GM18517 (cell line): Measurements from ENCODE around the gene NOTCH2NLA.
A peak's percentile ranks its signal among the peaks of the same experiment; 100 is the strongest.
"Not testable (repeated sequence)": the region's sequence is repeated elsewhere in the genome, so short reads cannot be mapped to it uniquely, and the experiment has no call there.

Source experiments
- ATAC-seq: cut with Tn5 transposase; IDR thresholded peaks from one replicate; pipeline ENCODE4 v1.9.1; 2021; ENCODE audit warnings: mild to moderate bottlenecking, moderate library complexity; ENCODE audit not compliant: unreplicated experiment

The NOTCH2NLA gene

DNA sequence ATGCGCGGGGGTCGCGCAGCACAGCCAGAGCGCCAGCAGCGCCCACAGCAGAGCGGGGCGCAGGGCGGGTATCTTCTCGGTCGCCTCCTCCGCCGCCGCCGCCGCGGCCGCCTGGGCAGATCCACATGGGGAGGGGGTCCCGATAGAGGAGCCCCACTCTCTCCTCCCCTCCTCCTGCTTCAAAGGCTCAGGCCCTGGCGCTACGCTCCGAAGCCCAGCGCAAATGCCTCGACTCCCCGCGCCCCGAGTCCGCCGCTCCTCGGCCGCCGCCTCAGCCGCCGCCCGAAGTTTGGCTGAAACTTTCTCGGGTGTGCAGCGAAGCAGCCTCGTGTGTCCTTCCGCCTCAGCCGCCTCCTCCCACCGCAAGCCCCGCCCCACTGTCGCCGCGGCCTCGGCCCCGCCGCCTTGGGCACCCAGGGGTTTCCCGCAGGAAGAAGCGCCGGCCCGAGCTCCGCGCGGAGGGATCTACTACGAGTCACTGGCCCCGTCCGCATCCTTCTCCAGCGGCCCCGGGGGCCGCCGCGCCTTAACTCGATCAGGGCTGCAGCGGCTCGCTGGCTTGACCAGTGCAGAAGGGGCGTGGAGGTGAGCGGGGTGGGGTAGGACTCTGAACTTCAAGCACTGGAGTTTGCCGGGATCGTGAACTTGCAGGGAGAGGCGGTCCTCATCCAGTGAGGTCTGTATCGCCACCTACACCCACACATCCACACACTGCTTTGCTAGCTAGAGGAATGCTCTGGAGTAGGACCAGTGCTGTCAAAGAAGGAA, at the start of gene NOTCH2NLA:
TSS of gene NOTCH2NLA (minus strand) at position 312 of the 768 bp plus-strand sequence. CDS start 39,684 bp downstream, outside the sequence.
- not testable (repeated sequence) for ATAC-seq

- ATAC-seq = peak; percentile 79
Observed at GRCh38 chr1:146278346-146278745, 49.5 kb upstream of the NOTCH2NLA start.

- not testable (repeated sequence) for ATAC-seq
Observed at GRCh38 chr1:146277087-146277486, 48.3 kb upstream of the NOTCH2NLA start.

DNA sequence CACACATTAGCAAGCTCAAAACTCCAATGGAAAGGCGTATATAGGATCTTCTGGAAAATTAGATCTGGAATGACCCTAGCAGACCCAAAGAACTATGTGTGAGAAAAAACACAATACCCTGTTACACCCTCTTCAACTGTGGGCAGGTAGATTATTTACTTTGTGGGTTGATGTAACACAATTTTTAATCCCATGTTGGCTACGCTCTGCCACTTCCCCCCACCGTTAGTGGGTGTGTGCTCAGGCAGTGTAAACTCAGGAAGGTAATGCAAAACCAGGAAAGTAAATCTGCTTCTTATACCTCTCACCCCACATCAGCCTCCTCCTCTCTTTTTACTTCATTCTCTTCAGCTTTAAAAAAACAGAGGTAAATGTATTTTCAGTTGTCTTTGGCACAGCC, 45.3 kb upstream of the NOTCH2NLA start:
- ATAC-seq = not testable (repeated sequence)

GRCh38 chr1:146273194-146273593, 44.4 kb upstream of the NOTCH2NLA start:
- ATAC-seq = not testable (repeated sequence)

- ATAC-seq = not testable (repeated sequence)
Observed at GRCh38 chr1:146272734-146273133, 43.9 kb upstream of the NOTCH2NLA start.

DNA sequence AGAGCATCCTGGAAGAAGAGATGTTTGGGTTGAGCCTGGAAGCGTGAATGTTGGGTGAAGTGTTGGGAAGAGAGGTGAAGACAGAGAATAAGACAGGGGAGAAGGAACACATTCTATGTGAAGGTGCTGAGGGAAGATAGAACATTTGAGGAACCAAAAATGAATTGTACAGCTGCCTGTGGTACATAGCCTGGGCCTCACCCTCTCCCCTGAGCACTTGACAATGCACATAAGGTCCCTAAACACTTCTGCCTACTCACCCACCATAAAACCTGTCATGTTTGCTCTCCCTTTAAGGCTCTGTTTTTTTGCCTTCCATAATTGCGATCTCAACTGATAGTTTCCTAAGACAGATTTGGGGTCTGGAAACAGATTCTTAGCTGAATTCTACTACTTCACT, 43.2 kb upstream of the NOTCH2NLA start:
- not testable (repeated sequence) for ATAC-seq

DNA sequence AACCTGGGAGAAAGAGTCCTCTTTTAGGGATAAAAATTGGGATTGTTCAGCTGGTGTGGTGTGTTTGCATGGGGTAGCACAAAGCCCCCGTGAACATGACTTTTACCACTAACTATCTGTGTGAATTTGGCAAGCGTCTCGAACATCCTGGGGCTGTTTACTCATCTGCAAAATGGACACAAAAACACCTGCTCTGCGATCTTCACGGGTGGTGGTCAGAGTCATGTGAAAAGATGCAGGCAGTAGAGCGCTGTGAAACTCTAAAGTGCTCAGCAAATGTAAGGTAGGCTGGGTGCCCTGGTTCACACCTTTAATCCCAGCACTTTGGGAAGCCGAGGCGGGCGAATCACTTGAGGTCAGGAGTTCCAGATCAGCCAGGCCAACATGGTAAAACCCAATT, 41.3 kb upstream of the NOTCH2NLA start:
- not testable (repeated sequence) for ATAC-seq

DNA sequence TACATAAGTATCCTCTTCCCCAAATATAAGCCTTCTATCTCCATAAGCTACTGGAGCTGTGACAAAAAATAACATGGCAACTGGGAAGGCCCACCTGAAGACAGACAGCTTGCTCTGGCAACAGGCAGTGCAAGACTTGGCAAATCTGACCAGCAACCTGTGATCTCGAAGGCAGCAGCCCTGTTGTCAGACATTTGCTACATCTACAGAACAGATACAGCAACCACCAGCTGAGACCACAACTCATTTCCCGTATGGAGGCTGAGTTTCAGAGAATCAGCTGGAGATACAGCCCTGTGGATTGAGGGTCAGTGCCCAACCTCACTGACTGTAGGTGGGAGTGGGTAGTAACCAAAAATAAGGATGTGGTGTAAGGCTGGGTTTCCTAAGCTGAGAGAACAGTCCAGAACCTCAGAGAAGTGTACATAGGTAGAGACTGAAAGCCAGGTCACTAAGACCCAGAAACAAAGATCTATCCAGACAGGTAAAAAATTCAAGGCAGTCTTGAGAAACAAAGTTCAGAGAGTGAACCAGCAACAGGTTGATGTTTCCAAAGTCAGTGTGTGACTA, 37.4 kb upstream of the NOTCH2NLA start:
- ATAC-seq = not testable (repeated sequence)

- not testable (repeated sequence) for ATAC-seq
Observed at GRCh38 chr1:146264761-146265160, 35.9 kb upstream of the NOTCH2NLA start.

GRCh38 chr1:146260006-146260730, 31.3 kb upstream of the NOTCH2NLA start:
- ATAC-seq = not testable (repeated sequence)

GRCh38 chr1:146257992-146258552, 29.3 kb upstream of the NOTCH2NLA start:
- ATAC-seq = not testable (repeated sequence)

DNA sequence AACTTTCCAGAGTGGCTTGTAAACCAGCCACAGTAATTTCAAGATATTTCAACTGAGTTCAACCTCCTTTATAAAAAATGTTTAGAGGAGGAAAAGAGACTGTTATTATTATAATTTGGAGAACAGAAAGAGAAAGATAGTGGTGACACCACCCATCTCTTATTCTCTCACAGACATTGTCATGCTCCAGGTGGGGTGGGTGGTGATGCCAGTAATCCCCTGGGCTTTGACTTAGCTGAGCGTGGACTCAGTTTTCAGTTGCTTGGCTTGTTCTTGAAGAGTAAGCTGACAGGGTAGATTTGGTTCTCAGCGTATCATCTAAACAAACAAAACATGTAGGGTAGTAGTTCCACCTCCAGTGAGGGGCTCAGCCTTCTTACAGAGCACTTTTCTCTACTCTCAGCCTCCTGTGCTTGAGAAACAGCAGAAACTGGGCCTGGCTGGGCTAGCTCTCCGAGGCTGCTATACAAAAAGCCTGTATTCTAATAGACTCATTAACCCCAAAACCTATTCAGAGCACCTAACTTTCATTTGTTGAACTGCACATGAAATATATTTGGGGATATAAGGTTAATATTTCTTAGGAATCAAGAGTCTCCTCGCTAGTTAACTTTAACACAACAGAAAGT, 25.9 kb upstream of the NOTCH2NLA start:
- peak; percentile 56 for ATAC-seq

DNA sequence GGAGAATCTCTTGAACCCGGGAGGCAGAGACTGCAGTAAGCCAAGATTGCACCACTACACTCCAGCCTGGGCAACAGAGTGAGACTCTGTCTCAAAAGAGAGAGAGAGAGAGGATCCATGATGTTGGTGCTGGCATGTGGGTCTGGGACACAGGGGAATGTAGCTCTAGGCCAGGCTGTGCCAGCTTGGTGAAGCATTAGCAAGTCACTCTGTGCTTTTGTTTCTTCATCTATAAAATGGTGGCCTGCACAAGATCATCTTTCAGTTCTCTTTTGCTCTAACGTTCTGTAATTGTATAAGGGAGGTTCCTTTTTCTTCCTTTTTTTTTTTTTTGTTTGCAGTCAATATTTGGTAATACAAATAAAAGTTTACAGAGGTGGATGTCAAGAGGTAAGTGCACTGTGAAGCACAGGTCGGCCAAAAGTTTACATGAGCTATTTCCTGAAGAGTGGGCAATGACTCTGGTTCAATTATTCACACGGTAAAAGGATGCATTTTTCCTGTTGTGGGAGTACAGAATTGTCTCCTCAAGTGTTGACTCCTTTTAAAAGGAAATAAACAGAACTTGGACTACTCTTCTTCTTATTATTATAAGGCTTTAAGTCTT, 24.5 kb upstream of the NOTCH2NLA start:
- not testable (repeated sequence) for ATAC-seq

DNA sequence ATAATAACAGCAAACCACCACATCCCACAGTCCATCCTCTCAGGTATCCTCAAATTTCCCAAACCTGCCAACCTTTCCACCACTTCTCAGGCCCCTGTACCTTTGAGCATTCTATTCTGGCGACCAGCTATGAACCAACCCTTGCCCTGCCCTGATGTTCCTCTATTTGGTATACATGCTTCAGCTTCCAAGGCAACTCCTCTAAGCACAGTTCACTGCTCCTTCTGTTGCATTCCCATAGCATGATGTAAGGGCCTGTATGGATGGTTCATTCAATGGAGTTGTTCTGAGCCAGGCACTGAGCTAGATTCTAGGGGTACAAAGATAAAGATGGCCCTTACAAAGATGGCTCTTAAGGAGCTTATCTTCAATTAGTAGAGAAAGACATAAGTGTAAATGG, 22.7 kb upstream of the NOTCH2NLA start:
- not testable (repeated sequence) for ATAC-seq

DNA sequence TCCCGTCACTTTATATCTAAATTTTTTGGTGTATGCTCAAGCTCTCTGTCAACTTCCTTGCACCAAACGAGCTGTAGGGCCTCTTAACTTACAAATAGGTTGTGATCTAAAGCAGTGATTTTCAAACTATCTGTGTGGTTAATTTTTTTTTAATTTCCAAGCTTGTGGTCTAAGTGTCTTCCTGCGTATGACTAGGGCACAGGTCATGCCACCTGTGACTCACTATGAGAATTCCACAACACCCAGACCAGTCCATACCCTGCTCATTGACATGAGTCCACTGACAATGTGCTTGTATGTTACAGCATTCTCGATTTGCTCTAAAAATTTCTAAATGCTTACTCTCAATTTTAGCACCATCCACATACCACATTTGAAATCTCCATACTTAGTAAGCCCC, 19.8 kb upstream of the NOTCH2NLA start:
- ATAC-seq = not testable (repeated sequence)

DNA sequence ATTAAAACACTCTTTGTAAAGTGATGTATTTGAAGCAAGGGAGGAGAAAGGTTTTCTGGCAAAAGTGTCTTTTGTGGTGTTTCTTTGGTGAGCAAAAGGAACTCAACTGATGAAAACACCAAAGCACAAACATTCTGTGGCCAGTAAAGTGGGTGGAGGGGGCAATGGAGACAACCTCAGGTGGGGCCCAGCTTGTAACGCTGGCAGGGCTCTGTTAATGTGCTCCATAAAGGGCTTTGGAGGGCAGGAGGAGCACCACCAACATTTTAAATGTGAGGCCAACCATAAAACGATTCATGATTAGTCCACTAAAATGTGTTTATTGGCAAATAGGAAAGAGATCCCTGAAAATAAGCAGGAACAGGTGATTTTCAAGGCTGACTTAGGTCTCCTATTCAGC, 7.8 kb upstream of the NOTCH2NLA start:
- ATAC-seq = not testable (repeated sequence)

GRCh38 chr1:146236026-146236601, 7.3 kb upstream of the NOTCH2NLA start:
- not testable (repeated sequence) for ATAC-seq

- not testable (repeated sequence) for ATAC-seq
Observed at GRCh38 chr1:146228144-146228682, 608 bp downstream of the NOTCH2NLA start.

DNA sequence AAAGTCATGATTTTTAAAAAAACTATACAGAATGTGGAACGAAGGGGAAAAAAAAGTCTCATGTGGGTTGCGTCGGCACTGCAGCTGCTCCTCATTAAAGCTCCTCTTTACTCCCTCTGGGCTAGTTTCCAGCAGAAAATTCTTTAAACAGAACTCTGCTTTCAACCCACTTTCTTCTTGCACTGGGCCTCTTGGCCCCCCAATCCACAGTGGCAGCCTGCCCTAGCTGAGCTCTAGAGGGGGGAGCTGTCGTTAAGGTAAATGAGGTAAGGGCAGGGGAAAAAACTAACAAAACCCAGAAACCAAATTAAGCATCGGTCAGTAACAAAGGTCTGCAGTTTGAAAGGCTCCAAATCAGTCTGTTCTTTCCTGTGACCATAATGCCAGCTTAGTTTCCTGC, 54.3 kb downstream of the NOTCH2NLA start:
- ATAC-seq = not testable (repeated sequence)
